KMS-11 (cell line): Measurements from ENCODE around the gene MSI2.

Experiments
- H2AFZ ChIP-seq: fragments of 200-600 bp; sonication (generic); 2 replicates; pipeline ENCODE4 v1.6.1; 2016; ENCODE audit warnings: antibody characterized with exemption, mixed run types, low read depth
- H3K27ac ChIP-seq: fragments of 200-600 bp; sonication (generic); 2 replicates; pipeline ENCODE4 v1.6.1; 2016; ENCODE audit warnings: mild to moderate bottlenecking, mixed run types
- H3K27me3 ChIP-seq: fragments of 200-600 bp; sonication (generic); 2 replicates; pipeline ENCODE4 v1.6.1; 2017; ENCODE audit warnings: mild to moderate bottlenecking, low read depth, mixed run types, moderate library complexity; ENCODE audit not compliant: insufficient read depth
- H3K36me3 ChIP-seq: fragments of 200-600 bp; sonication (generic); 2 replicates; pipeline ENCODE4 v1.6.1; 2017; ENCODE audit warnings: mild to moderate bottlenecking, mixed run types; ENCODE audit not compliant: insufficient read depth
- H3K4me1 ChIP-seq: fragments of 200-600 bp; sonication (generic); 2 replicates; pipeline ENCODE4 v1.6.1; 2016; ENCODE audit warnings: mild to moderate bottlenecking, low read depth, mixed run types; ENCODE audit not compliant: poor library complexity, severe bottlenecking
- H3K4me2 ChIP-seq: fragments of 200-600 bp; sonication (generic); 2 replicates; pipeline ENCODE4 v1.7.0; 2016; ENCODE audit warnings: mild to moderate bottlenecking, mixed run types
- H3K4me3 ChIP-seq: fragments of 200-600 bp; sonication (generic); IDR thresholded peaks from 2 replicates; pipeline ENCODE4 v1.6.1; 2017; ENCODE audit warnings: low read depth, low read length, mixed read lengths; ENCODE audit not compliant: insufficient read depth
- H3K79me2 ChIP-seq: fragments of 200-600 bp; sonication (generic); 2 replicates; pipeline ENCODE4 v1.6.1; 2016; ENCODE audit warnings: low read depth, mixed run types; ENCODE audit not compliant: insufficient read depth
- H3K9ac ChIP-seq: fragments of 200-600 bp; sonication (generic); 2 replicates; pipeline ENCODE4 v1.6.1; 2016; ENCODE audit warnings: mild to moderate bottlenecking, mixed run types
- H4K20me1 ChIP-seq: fragments of 200-600 bp; sonication (generic); 2 replicates; pipeline ENCODE4 v1.6.1; 2016; ENCODE audit warnings: mild to moderate bottlenecking, mixed run types; ENCODE audit not compliant: insufficient read depth
- TF ChIP-seq, protein P1 (sequence below): fragments of 200-600 bp; sonication (generic); conservative IDR thresholded peaks from 2 replicates; pipeline ENCODE4 v1.6.1; 2017; ENCODE audit warnings: low read depth, mild to moderate bottlenecking, antibody characterized with exemption, low read length, moderate library complexity, mixed read lengths

MSI2 gene

DNA sequence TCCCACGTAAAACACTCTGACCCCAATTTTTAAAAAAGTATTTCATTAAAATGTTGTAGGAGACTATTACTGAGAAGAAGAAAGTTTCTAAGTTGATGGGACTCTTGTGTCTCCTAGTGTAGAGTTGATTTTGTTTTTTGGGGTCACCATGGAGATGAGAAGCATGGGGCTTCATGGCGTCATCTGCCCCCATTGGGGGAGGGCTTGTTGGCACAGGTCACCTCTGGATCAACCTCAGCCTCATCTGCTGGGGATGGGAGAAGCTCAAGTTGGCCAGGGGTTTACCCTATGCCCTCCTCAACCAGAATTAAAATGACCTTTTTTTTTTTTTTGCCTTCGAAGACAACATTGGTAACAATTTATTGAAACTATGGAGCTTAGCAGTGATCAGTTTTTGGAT is 28.3 kb downstream of the MSI2 start:
- H3K4me1 ChIP-seq, result peaks cover 92% of the 10 kb centered on the region

GRCh38 chr17:57284984-57285646 is 28.8 kb downstream of the MSI2 start:
- peak overlapping the region; percentile 61 for H3K4me2 ChIP-seq
- H3K36me3 ChIP-seq, result no peaks in the 10 kb centered on the region
- H3K4me3 ChIP-seq, result peak overlapping the region; percentile 41
- no peak overlapping the region for H2AFZ ChIP-seq
- peak overlapping the region; percentile 26; the same call in 1 of the 2 replicates for H3K9ac ChIP-seq
- TF ChIP-seq, protein P1, sequence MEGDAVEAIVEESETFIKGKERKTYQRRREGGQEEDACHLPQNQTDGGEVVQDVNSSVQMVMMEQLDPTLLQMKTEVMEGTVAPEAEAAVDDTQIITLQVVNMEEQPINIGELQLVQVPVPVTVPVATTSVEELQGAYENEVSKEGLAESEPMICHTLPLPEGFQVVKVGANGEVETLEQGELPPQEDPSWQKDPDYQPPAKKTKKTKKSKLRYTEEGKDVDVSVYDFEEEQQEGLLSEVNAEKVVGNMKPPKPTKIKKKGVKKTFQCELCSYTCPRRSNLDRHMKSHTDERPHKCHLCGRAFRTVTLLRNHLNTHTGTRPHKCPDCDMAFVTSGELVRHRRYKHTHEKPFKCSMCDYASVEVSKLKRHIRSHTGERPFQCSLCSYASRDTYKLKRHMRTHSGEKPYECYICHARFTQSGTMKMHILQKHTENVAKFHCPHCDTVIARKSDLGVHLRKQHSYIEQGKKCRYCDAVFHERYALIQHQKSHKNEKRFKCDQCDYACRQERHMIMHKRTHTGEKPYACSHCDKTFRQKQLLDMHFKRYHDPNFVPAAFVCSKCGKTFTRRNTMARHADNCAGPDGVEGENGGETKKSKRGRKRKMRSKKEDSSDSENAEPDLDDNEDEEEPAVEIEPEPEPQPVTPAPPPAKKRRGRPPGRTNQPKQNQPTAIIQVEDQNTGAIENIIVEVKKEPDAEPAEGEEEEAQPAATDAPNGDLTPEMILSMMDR, result no peak
- peaks cover 81% of the 10 kb centered on the region for H3K79me2 ChIP-seq
- H3K27ac ChIP-seq, result peak overlapping the region; percentile 77
- H3K27me3 ChIP-seq, result no peaks in the 10 kb centered on the region
- no peaks in the 10 kb centered on the region; the same call in 1 of the 2 replicates for H4K20me1 ChIP-seq
- H3K4me1 ChIP-seq, result peaks cover 87% of the 10 kb centered on the region

More for the DNA sequence above, 28.3 kb downstream of the MSI2 start:
- Histone ChIP-seq H3K4me2 (peak overlapping the region; percentile 61), H3K9ac (peak overlapping the region; percentile 26; the same call in 1 of the 2 replicates), H3K27ac (peak overlapping the region; percentile 77), H3K79me2 (peaks cover 81% of the 10 kb centered on the region), H3K36me3 (no peaks in the 10 kb centered on the region), H3K27me3 (no peaks in the 10 kb centered on the region), H4K20me1 (no peaks in the 10 kb centered on the region; the same call in 1 of the 2 replicates), H2AFZ (no peak overlapping the region), H3K4me3 (peak overlapping the region; percentile 41)
- TF ChIP-seq, protein P1, result no peak

- no peaks in the 10 kb centered on the region for H3K27me3 ChIP-seq
- H3K4me3 ChIP-seq, result no peak overlapping the region
These were observed 29.4 kb downstream of the MSI2 start for GRCh38 chr17:57285701-57286100.

DNA sequence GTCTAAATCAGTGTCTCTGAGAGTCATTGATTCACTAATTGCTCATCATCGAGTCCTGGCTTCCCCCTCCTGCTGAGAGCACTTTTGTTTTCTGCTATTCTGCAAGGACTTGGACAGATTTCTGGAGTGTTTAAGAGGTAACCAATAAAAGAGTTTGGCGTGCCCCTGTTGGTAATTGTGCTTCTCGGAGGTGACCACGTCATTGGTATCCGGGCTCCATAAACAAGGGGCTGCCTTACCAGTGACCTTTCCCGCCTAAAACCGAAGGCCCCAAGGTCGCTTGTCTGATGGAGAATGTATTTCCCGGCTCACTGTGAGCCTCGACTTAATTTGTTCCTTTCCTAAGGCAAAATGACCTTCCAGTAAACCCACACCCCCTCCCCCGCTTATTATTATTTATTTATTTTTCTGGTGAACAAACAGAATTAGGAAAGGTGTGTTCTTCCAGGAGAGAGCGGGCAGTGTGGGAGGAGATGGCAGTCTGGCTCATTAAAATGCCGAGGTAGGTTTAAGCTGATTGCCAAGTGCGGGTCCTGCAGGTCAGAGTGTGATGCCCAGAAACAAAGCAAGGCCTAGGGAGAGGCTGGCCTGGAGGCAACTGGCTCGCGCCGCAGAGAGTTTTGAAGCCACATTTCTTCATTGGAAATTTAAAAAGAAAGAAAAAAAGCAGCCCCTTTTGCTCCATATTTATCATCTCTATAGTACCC is 30.2 kb downstream of the MSI2 start:
- H3K27ac ChIP-seq, result peak overlapping the region; percentile 77; the same call in 1 of the 2 replicates
- no peak overlapping the region for H3K4me3 ChIP-seq
- no peak overlapping the region for H2AFZ ChIP-seq
- H3K4me2 ChIP-seq, result peak overlapping the region; percentile 61
- H3K9ac ChIP-seq, result no peak overlapping the region
- no peaks in the 10 kb centered on the region; the same call in 1 of the 2 replicates for H4K20me1 ChIP-seq
- TF ChIP-seq, protein P1, result no peak
- peaks cover 73% of the 10 kb centered on the region for H3K4me1 ChIP-seq
- no peaks in the 10 kb centered on the region for H3K27me3 ChIP-seq
- H3K36me3 ChIP-seq, result no peaks in the 10 kb centered on the region
- peaks cover 81% of the 10 kb centered on the region for H3K79me2 ChIP-seq

More at GRCh38 chr17:57285701-57286100, 29.4 kb downstream of the MSI2 start:
- peak overlapping the region; percentile 61 for H3K4me2 ChIP-seq
- TF ChIP-seq, protein P1, result no peak
- no peaks in the 10 kb centered on the region for H3K36me3 ChIP-seq
- peaks cover 81% of the 10 kb centered on the region for H3K79me2 ChIP-seq
- H2AFZ ChIP-seq, result no peak overlapping the region
- H4K20me1 ChIP-seq, result no peaks in the 10 kb centered on the region; the same call in 1 of the 2 replicates
- H3K9ac ChIP-seq, result peak overlapping the region; percentile 26; the same call in 1 of the 2 replicates
- H3K27ac ChIP-seq, result peak overlapping the region; percentile 77
- peaks cover 81% of the 10 kb centered on the region for H3K4me1 ChIP-seq
